D721Med (cell line): ENCODE data around the gene BHLHA15.

Experiments
- DNase-seq: peaks from one replicate; pipeline ENCODE4 v3.0.0; 2011; ENCODE audit warnings: low spot score; ENCODE audit not compliant: insufficient read length
- FAIRE-seq: peaks from 2 replicates; lab custom pipeline; 2011; peaks lifted over from hg19 to GRCh38; lab: Jason Lieb, UNC
- CTCF ChIP-seq: IDR thresholded peaks from 2 replicates; pipeline ENCODE4 v1.5.1; 2012; ENCODE audit warnings: mild to moderate bottlenecking, control low read depth; ENCODE audit not compliant: insufficient read depth; ENCODE audit errors: missing control alignments

The BHLHA15 gene

GRCh38 chr7:98241674-98242241 is 30.5 kb downstream of the BHLHA15 start:
- FAIRE-seq (no peak), DNase-seq (no peak)
- TF ChIP-seq CTCF, result no peak

GRCh38 chr7:98242342-98242741 is 31.1 kb downstream of the BHLHA15 start:
- FAIRE-seq, result no peak
- no peak for TF ChIP-seq CTCF
- DNase-seq, result no peak

- no peak for TF ChIP-seq CTCF
- FAIRE-seq (no peak), DNase-seq (no peak)
Observed at GRCh38 chr7:98242934-98243333, 31.7 kb downstream of the BHLHA15 start.

GRCh38 chr7:98244871-98245270 is 33.6 kb downstream of the BHLHA15 start:
- DNase-seq (no peak), FAIRE-seq (no peak)

GRCh38 chr7:98248156-98248555 is 36.9 kb downstream of the BHLHA15 start:
- DNase-seq, result no peak
- FAIRE-seq, result no peak
- no peak for TF ChIP-seq CTCF

More at GRCh38 chr7:98244871-98245270, 33.6 kb downstream of the BHLHA15 start:
- TF ChIP-seq CTCF, result no peak

- TF ChIP-seq CTCF, result no peak
- DNase-seq (no peak), FAIRE-seq (no peak)
Observed at GRCh38 chr7:98249106-98249505, 37.9 kb downstream of the BHLHA15 start.

- TF ChIP-seq CTCF, result no peak
- DNase-seq (no peak), FAIRE-seq (no peak)
Observed at GRCh38 chr7:98250789-98251188, 39.5 kb downstream of the BHLHA15 start.
